Smooth muscle cell (in vitro differentiated cells): ENCODE measurements around the gene NLGN2. TPM values are rescaled to one million over a fixed set of nuclear protein-coding genes. Genes with fewer than 3 reads are reported as not detected.
A peak's percentile ranks its signal among the peaks of the same experiment; 100 is the strongest.

Source experiments
- DNase-seq: peaks from one replicate; lab custom pipeline; 2025; ENCODE audit not compliant: unreplicated experiment; lab: John Stamatoyannopoulos, UW
- H2AFZ ChIP-seq: fragments of 200-600 bp; sonication (generic); 2 replicates; pipeline ENCODE4 v1.6.0; 2016; ENCODE audit warnings: antibody characterized with exemption, low read depth, mild to moderate bottlenecking
- H3F3A ChIP-seq: fragments of 200-600 bp; sonication (generic); 2 replicates; pipeline ENCODE4 v1.6.0; 2017; ENCODE audit warnings: antibody characterized with exemption, low read depth
- H3K27ac ChIP-seq: fragments of 200-600 bp; sonication (generic); 2 replicates; pipeline ENCODE4 v1.5.1; 2016; ENCODE audit warnings: low read depth, mild to moderate bottlenecking
- H3K27me3 ChIP-seq: fragments of 200-600 bp; sonication (generic); 2 replicates; pipeline ENCODE4 v1.6.1; 2016; ENCODE audit warnings: low read depth, mild to moderate bottlenecking
- H3K36me3 ChIP-seq: fragments of 200-600 bp; sonication (generic); 2 replicates; pipeline ENCODE4 v1.5.1; 2016; ENCODE audit warnings: low read depth
- H3K4me1 ChIP-seq: fragments of 200-600 bp; sonication (generic); 2 replicates; pipeline ENCODE4 v1.5.1; 2016; ENCODE audit warnings: low read depth
- H3K4me2 ChIP-seq: fragments of 200-600 bp; sonication (generic); 2 replicates; pipeline ENCODE4 v1.6.0; 2016; ENCODE audit warnings: mild to moderate bottlenecking
- H3K4me3 ChIP-seq: fragments of 200-600 bp; sonication (generic); 2 replicates; pipeline ENCODE4 v1.5.1; 2016; ENCODE audit warnings: mild to moderate bottlenecking
- H3K79me2 ChIP-seq: fragments of 200-600 bp; sonication (generic); 2 replicates; pipeline ENCODE4 v1.6.0; 2016; ENCODE audit warnings: low read depth, mild to moderate bottlenecking
- H3K9ac ChIP-seq: fragments of 200-600 bp; sonication (generic); 2 replicates; pipeline ENCODE4 v1.6.0; 2016; ENCODE audit warnings: low read depth
- H3K9me3 ChIP-seq: fragments of 200-600 bp; sonication (generic); replicated peaks from 2 replicates; pipeline ENCODE4 v1.5.1; 2016; ENCODE audit warnings: low read depth
- H4K20me1 ChIP-seq: fragments of 200-600 bp; sonication (generic); 2 replicates; pipeline ENCODE4 v1.6.0; 2016; ENCODE audit warnings: low read depth
- whole genome bisulfite sequencing: methylation state at CpG from one replicate; pipeline ENCODE4 v1.1.7; 2016; ENCODE audit warnings: low lambda C conversion rate; 5-methylcytosine and 5-hydroxymethylcytosine counted together
- polyA plus RNA-seq: library from polyadenylated mRNA; unstranded; fragments of >200 nt; fragmentation: Nextera tagmentation; extraction: Ambion mirVana; gene quantifications from 2 replicates; pipeline ENCODE4 v1.2.1, GENCODE V29; 2016
- total RNA-seq: library from RNA; depleted of rRNA; stranded (reverse); fragments of >200 nt; gene quantifications from 2 replicates; pipeline ENCODE4 v1.2.3, GENCODE V29; 2014
- TF ChIP-seq, protein P1 (sequence below): fragments of 200-600 bp; sonication (generic); IDR thresholded peaks from 2 replicates; pipeline ENCODE4 v1.5.1; 2017; ENCODE audit warnings: borderline replicate concordance, mild to moderate bottlenecking, antibody characterized with exemption; ENCODE audit not compliant: insufficient read depth, poor library complexity, severe bottlenecking

Gene NLGN2
- total and polyA plus RNA-seq, 2 experiments from 2014 or later, result 10.8 to 20.9 TPM

DNA sequence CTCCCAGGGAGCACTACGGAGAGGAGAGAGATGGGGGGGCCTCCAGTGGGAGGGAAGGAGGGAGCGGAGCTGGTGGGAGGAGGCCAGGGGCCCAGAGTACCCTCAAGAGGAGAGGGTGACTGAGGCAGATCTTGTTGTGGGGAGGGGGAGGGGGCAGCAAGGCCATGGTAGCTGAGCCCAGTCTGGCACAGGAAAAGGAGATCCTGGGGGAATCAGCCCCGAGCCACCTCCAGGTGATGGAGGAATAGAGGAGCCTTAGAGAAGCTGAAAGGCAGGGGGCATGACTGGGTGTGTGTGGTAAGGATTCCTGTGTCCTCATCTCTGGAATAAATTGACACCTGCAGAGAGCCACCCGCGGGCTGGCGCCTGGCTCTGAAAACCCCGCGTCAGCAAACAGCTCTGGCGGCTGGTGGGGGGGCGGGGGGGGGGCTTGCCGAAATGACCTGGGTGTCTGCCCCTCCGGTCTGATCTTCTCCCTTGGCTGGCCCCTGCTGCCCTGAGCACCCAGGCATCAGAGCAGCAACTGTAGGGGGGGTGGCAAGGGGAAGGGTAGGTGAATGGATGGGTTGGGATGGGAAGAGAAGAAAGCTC, 1.3 kb upstream of the NLGN2 start:
- Histone ChIP-seq H3K27me3 (no peaks in the 10 kb centered on the region), H3K79me2 (peaks cover 12% of the 10 kb centered on the region), H3K27ac (peak overlapping the region; percentile 47), H4K20me1 (peaks cover 25% of the 10 kb centered on the region), H3F3A (peaks cover 4% of the 10 kb centered on the region), H3K4me2 (peak overlapping the region; percentile 89), H2AFZ (no peak overlapping the region), H3K4me3 (peak overlapping the region; percentile 91), H3K36me3 (no peaks in the 10 kb centered on the region), H3K9ac (peak overlapping the region; percentile 83), H3K4me1 (peaks cover 16% of the 10 kb centered on the region), H3K9me3 (no peaks in the 10 kb centered on the region)
- 40% methylated on average over 11 of the region's 12 CpGs for WGBS
- no peak for DNase-seq
- TF ChIP-seq, protein P1, sequence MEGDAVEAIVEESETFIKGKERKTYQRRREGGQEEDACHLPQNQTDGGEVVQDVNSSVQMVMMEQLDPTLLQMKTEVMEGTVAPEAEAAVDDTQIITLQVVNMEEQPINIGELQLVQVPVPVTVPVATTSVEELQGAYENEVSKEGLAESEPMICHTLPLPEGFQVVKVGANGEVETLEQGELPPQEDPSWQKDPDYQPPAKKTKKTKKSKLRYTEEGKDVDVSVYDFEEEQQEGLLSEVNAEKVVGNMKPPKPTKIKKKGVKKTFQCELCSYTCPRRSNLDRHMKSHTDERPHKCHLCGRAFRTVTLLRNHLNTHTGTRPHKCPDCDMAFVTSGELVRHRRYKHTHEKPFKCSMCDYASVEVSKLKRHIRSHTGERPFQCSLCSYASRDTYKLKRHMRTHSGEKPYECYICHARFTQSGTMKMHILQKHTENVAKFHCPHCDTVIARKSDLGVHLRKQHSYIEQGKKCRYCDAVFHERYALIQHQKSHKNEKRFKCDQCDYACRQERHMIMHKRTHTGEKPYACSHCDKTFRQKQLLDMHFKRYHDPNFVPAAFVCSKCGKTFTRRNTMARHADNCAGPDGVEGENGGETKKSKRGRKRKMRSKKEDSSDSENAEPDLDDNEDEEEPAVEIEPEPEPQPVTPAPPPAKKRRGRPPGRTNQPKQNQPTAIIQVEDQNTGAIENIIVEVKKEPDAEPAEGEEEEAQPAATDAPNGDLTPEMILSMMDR, result no peak

DNA sequence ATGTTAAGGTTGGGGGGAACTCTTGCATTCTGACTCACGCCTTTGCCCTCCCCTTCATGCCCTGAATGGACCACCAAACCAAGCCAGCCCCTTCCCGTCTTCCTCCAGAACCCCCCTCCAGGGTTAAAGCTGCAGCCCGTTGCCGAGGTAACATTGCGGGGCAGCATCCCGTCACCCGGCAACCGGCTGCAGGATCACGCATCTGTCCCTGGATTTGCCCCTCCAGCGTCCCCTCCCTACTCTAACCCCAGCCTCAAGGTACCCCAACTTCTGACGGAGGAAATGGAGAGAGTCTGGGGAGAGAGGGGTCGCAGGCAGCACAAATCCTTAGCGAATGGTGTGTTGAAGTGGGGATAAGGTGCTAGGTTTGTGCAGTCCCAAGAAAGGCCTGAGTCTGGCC, 563 bp upstream of the NLGN2 start:
- H3K36me3 ChIP-seq, result no peaks in the 10 kb centered on the region
- TF ChIP-seq, protein P1, result no peak
- H3K9ac ChIP-seq, result no peak overlapping the region
- H2AFZ ChIP-seq, result no peak overlapping the region
- no peak for DNase-seq
- peaks cover 8% of the 10 kb centered on the region for H3K79me2 ChIP-seq
- no peak overlapping the region for H3K4me2 ChIP-seq
- H3K27ac ChIP-seq, result no peak overlapping the region
- H4K20me1 ChIP-seq, result peaks cover 25% of the 10 kb centered on the region
- H3K9me3 ChIP-seq, result no peaks in the 10 kb centered on the region
- 78% methylated on average over 13 of the region's 13 CpGs for WGBS
- H3F3A ChIP-seq, result no peaks in the 10 kb centered on the region
- no peaks in the 10 kb centered on the region for H3K27me3 ChIP-seq
- H3K4me1 ChIP-seq, result peaks cover 16% of the 10 kb centered on the region
- H3K4me3 ChIP-seq, result no peak overlapping the region

DNA sequence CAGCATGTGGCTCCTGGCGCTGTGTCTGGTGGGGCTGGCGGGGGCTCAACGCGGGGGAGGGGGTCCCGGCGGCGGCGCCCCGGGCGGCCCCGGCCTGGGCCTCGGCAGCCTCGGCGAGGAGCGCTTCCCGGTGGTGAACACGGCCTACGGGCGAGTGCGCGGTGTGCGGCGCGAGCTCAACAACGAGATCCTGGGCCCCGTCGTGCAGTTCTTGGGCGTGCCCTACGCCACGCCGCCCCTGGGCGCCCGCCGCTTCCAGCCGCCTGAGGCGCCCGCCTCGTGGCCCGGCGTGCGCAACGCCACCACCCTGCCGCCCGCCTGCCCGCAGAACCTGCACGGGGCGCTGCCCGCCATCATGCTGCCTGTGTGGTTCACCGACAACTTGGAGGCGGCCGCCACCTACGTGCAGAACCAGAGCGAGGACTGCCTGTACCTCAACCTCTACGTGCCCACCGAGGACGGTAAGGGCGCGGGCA, 645 bp downstream of the NLGN2 start:
- H3K4me3 ChIP-seq, result no peak overlapping the region
- no peaks in the 10 kb centered on the region for H3K79me2 ChIP-seq
- H3F3A ChIP-seq, result no peaks in the 10 kb centered on the region
- H3K4me2 ChIP-seq, result no peak overlapping the region
- no peak overlapping the region for H3K27ac ChIP-seq
- no peak for DNase-seq
- 71% methylated on average over 43 of the region's 58 CpGs for WGBS
- no peaks in the 10 kb centered on the region for H3K36me3 ChIP-seq
- H3K9me3 ChIP-seq, result no peaks in the 10 kb centered on the region
- no peak overlapping the region for H3K9ac ChIP-seq
- TF ChIP-seq, protein P1, result no peak
- H3K27me3 ChIP-seq, result no peaks in the 10 kb centered on the region
- H3K4me1 ChIP-seq, result peaks cover 6% of the 10 kb centered on the region
- H4K20me1 ChIP-seq, result peaks cover 25% of the 10 kb centered on the region
- H2AFZ ChIP-seq, result no peak overlapping the region

DNA sequence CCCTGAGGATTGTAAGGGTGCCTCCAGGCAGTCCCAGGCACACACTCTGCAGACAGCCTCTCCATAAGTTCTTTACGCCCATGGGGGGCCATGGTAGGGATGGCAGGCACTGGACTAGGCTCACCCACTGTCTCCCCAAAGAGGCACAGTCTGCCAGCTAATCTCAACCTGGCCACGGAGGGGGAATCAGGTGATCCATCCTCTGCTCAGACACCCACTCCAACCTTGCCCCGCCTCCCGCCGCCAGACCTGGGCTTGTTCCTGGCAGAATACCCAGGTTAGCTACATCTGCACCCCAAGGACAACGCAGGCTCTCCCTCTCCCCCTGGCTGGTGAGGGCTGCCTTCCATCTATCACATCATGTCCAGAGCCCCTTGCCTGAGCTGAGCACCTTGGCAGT, 1.2 kb downstream of the NLGN2 start:
- 88% methylated on average over 6 of the region's 6 CpGs for WGBS
- TF ChIP-seq, protein P1, result no peak

More for the DNA sequence above, 1.2 kb downstream of the NLGN2 start:
- no peak overlapping the region for H3K9ac ChIP-seq
- H4K20me1 ChIP-seq, result peaks cover 25% of the 10 kb centered on the region
- H3K4me2 ChIP-seq, result no peak overlapping the region
- H3K27ac ChIP-seq, result no peak overlapping the region
- H3F3A ChIP-seq, result no peaks in the 10 kb centered on the region
- no peak overlapping the region for H3K4me3 ChIP-seq
- no peaks in the 10 kb centered on the region for H3K79me2 ChIP-seq
- H2AFZ ChIP-seq, result no peak overlapping the region
- peaks cover 5% of the 10 kb centered on the region for H3K4me1 ChIP-seq
- H3K9me3 ChIP-seq, result no peaks in the 10 kb centered on the region
- DNase-seq, result no peak
- no peaks in the 10 kb centered on the region for H3K36me3 ChIP-seq
- no peaks in the 10 kb centered on the region for H3K27me3 ChIP-seq
